NCI-H345 (cell line): Measurements from ENCODE around the gene GNAZ.

Experiments used
- DNase-seq: peaks from one replicate; lab custom pipeline; 2025; lab: John Stamatoyannopoulos, UW

GNAZ gene

DNA sequence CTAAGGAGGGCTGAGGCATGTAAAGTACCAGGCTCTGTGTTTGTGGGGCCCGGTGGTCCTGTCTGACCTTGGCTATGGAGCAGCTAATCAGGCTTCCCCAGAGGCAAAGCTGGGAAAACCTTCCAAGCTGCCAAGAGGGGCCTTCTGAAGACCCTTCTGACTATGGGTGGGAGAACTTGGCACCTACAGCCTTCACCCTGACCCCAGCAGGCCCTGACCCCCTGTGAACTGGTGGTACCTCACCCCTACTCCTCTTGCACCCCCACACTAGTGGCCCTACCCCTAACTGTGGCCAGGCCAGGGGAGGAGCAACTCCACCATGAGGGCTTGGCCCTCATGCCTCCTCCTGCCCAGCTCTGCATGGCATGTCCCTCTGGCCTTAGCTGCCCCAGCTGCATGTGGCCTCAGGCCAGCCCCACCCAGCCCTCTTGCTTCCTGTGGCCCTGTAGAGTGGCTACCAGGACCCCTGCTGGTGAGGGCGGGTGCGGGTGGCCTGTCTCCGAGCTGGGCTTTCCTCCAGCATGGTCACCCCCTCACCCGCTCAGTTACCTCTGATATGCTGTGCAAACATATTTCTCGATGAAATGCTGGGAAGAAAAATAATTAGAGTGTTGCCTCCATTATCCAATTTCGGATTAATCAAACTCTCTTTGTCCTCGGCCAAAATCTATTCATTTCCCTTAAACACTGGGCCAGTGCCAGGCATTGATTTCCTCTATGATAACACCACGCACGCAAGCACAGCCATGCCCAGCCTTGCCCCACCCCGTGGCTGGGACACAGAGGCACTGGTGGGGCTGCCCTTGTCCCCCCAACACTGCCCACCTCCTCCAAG is 7.5 kb downstream of the GNAZ start:
- no peak for DNase-seq

- no peak for DNase-seq
Observed at GRCh38 chr22:23078462-23078787, 8.1 kb downstream of the GNAZ start.

GRCh38 chr22:23079240-23079768 is 9.0 kb downstream of the GNAZ start:
- no peak for DNase-seq

DNA sequence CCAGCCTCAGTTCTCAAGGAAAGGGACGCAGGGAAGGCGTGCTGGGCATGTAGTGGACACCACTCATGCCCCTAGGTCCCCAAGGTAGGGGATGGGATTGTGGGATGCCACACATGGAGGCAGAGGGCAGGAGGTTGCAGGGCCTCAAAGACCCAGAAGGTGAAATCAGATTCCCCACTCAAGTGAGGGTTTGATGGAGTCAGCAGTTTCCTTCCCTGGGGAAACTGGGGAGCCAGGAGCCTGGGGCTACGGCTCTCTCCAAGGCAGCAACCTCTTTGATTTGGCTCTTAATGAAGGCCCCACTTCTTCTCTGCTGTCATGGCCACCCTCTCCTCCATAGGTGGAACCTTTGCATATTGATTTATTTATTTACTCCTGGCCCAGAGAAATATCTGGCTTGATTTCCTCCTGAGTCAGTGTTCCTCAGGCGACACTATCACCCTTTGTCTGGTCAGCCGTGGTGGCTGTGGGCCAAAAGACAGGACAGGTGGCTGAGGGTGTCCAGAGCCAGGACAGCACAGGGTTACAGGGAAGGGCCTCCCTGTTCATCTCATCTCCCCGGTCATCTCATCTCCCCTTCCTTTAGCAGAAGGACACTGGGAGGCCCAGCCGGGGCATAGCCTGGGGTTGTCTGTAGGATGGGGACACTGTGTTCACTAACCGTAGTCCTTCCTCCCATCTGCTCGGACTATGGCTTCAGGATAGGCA is 9.6 kb downstream of the GNAZ start:
- DNase-seq = no peak

GRCh38 chr22:23080613-23081290 is 10.4 kb downstream of the GNAZ start:
- DNase-seq = no peak

DNA sequence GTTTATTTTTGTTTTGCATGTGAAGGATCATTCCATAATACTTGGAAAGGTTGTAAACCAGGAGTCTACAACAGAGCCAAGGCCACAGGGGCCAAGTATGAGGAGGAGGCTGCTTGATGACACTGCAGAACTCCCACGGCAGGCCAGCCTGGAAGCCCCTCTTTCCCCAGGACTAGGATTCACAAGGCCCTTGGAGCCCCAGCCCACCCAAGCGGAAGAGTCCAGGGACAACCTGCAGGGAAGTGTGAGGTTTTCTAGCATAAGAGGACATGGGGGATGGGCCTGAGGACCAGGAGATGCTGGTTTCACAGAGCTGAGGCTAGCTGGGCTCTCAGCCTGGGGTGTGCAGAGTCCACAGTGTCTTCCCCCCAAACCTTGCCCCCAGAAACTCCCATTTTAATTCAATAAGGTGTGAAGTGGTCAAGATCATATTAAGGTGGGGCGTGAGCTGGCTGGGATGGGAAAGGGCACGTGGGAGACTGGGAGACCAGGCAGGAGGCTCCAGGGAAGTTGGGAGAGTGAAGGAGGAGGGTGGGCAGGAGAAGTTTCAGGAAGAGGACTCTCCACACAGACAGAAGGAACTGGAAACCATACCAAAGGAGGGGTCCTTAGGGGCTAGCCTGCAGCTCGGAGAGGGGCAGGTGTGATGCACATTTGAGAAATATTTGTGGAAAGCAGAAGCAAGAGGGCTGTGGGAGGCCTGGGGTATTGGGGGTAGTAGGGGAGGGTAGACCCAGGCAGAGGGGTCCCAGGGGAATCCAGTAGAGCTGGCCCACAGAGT is 12.4 kb downstream of the GNAZ start:
- DNase-seq = no peak

- DNase-seq = no peak
Observed at GRCh38 chr22:23083315-23084021, 13.1 kb downstream of the GNAZ start.

DNA sequence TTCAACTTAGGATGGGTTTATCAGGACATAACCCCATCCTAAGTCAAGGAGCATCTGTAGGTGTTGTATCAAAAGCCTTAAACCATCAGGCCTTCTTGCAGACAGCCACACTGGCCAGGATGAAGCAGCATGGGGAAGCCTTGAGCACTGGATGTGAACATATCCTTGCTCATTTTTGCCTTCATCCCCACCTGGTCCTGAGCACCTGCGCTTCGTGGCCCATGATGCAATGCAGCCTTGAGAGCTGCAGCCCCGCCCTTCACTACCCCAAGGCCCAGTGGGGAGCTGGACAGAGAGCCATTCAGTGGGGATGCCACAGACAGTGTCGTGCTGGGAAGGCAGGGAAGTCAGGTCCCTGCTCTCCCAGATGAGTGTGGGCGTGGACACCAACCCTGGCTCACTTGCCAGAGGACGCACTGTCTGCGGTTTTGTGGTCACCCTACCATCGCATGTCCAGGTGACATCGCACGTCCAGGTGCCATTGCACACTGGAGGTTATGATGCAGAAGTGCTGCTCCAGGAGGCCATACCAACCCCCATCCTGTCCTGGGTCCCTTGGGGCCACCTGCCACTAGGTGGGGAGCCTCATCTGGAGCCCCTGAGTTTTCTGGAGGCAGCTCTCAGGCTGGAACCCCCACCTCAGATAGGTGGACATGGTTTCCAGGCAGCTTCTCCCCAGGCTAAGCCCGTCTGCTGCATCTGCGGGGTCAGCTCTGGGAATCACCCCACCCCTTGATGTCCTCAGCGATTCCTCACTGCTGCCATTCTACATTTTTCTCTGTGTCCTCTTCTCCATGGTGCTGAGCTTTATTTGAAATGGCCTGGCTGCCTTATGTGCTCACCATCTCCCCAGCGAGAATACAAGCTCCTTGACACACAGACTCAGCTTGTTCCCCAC is 14.4 kb downstream of the GNAZ start:
- no peak for DNase-seq

- no peak for DNase-seq
Observed at GRCh38 chr22:23085351-23085671, 15.0 kb downstream of the GNAZ start.

- DNase-seq = no peak
Observed at GRCh38 chr22:23085785-23086184, 15.5 kb downstream of the GNAZ start.

- no peak for DNase-seq
Observed at GRCh38 chr22:23086263-23086662, 15.9 kb downstream of the GNAZ start.

GRCh38 chr22:23086787-23087186 is 16.5 kb downstream of the GNAZ start:
- no peak for DNase-seq

GRCh38 chr22:23088199-23088604 is 17.9 kb downstream of the GNAZ start:
- DNase-seq = no peak

DNA sequence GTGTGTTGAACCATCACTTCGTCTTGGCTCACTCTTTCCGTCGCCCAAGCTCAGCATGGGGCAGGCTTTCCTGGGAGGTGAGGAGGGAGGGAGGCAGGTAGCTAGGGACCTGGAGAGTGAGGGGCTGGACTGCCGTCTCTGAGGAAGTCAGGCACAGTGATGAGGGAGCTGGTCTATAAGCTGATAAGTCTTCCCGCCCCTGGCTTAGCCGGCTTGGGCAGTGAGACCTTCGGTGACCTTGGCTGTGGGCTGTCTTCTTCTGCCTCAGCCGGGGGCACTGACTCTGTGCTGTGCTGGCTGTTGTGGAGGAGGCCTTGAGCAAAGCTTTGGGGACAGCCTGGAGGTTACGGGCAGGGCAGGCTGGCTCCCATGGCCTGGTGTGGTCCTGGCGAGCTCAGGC is 18.7 kb downstream of the GNAZ start:
- DNase-seq = no peak

DNA sequence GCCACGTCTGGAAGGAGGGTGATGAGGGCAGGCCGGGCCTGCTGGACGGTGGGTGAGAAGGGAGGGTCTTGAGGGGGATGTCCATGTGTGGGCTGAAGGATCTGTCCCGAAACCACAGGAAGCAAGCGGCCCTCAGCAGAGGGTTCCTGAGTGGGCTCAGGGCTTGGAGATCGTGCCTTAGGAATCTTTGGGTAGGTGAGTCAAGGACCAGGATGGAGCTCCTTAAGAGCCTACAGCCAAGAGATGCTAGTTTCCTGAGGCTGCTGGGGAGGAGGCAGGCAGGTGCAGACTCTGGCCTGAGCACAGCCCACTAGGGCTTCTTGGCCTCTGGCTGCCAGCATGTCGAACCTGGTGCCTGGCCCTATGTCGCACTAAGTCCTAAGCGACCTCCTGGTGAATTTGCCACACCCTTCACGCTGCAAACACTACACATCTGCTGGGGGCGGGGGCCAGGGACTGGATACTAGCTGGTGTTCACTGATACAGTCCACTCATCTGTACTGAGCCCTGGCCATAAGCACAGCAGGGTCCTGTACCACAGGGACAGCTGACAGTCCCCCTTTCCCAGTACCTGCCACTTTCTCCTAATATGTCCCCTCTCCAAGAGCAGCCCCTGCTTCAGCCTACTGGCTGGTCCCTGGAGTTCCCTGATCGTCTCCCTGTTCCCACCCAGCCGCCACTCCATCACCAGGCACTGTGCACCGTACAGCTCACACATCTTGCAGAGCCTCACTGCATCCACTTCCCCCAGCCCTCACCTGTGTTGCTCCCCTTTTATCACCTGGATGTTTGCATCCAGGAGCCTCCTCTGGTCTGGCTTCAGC is 19.5 kb downstream of the GNAZ start:
- no peak for DNase-seq

GRCh38 chr22:23090457-23090835 is 20.1 kb downstream of the GNAZ start:
- DNase-seq = peak; percentile 24

- no peak for DNase-seq
Observed at GRCh38 chr22:23091760-23092159, 21.4 kb downstream of the GNAZ start.

DNA sequence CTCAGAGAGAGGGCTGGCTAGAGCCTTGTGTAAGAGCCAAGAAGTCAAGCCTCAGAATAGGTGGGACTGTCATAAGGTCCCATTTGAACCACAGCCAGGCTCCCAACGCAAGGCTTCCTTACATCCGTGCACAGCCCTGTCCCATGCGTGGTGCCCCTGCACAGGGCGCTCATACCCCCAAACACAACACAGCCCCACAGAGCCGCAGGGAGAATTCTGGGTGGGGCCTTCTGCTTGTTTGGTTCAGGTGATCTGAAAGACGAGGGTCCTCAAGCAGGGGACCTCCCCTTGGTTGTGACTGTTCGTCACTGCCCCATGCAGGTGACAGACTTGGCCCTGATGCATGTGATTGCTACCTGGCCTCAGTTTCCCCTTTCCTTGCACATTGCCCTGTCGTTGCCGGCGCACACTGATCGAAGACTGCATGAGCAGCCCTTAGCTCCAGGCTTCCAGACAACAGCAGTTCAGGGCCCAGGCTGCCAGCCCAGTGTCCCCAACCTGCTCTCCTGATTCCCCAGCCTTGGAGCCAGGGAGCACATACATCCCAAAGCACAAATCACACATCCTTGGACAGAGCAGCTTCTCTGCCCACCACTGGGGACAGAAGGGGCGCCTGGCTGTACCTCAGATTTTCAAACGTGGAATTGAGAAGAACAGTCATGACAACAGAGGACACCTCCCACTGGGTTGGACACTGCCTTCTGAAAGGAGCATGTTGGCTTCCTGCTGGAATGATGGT is 22.1 kb downstream of the GNAZ start:
- no peak for DNase-seq
